Measurements from ENCODE around the gene FARS2.

The FARS2 gene

DNA sequence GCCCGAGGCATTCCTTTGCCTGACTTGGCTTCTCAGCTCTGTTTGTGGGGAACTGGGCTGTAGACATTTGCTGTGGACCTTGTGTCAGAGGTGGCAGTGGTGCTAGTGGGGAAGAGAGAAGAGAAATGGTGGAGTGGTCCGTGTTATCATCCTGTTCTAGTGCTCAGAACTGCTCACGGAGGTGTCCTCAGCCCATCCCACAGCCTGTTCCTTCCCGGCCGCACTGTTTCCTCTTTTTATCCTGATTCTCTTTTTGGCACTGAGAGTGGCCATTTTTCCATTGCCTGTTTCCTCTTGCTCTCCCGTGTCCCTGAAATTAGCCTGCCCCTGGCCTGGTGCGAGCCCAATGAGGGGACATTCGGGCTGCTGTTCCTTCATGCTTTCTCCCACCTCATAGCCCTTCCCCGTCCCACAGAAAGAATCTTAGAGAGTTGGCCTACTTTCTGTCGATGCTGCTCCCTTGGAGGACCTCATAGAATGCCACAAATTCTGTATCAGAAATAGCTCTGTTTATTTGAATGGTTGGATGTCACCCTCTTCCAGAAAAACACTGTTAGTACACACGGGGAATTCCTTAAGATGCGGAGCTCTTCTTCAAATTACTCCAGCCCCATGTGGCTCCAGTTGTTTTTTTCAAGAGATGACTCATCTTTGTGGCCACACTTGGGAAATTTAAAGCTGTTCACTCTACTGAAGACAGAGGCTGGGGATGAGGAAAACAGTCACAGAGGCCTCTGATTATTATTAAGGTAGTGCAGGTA lies 26.1 kb downstream of the FARS2 start:
- no peak overlapping the region for H3K4me3 ChIP-seq (ENCODE audit: low read depth, low read length)
- ChIA-PET POLR2A (interaction anchor here (0.6 to 0.9 kb wide), 3 partner anchors 8 to 968 kb away, joined by 3 to 7 read pairs (median 3); no protein-coding TSS in a partner anchor), CTCF (interaction anchor here (0.5 to 1.1 kb wide), 5 partner anchors 8 to 660 kb away, joined by 3 to 4 read pairs (median 3); no protein-coding TSS in a partner anchor)
- H3K36me3 ChIP-seq (ENCODE audit: control insufficient read depth in 2 of 2, insufficient read depth in 1 of 2, low read length in 2 of 2) = no peaks in the 10 kb centered on the region
- H3K9me3 ChIP-seq (ENCODE audit: control insufficient read depth, insufficient read depth, low read depth, low read length) = no peaks in the 10 kb centered on the region
- no peak overlapping the region for H3K27ac ChIP-seq (ENCODE audit: extremely low read depth, low read depth, low read length)
- H3K4me1 ChIP-seq (ENCODE audit: control insufficient read depth, insufficient read depth, low read length) = peaks cover 2% of the 10 kb centered on the region; the same call in 1 of the 2 replicates
- no peak for TF ChIP-seq ZEB2 (tag by site-specific recombination; IDR thresholded peaks at IDR 0.05)
- TF ChIP-seq, protein P1, sequence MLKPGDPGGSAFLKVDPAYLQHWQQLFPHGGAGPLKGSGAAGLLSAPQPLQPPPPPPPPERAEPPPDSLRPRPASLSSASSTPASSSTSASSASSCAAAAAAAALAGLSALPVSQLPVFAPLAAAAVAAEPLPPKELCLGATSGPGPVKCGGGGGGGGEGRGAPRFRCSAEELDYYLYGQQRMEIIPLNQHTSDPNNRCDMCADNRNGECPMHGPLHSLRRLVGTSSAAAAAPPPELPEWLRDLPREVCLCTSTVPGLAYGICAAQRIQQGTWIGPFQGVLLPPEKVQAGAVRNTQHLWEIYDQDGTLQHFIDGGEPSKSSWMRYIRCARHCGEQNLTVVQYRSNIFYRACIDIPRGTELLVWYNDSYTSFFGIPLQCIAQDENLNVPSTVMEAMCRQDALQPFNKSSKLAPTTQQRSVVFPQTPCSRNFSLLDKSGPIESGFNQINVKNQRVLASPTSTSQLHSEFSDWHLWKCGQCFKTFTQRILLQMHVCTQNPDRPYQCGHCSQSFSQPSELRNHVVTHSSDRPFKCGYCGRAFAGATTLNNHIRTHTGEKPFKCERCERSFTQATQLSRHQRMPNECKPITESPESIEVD (tag by site-specific recombination; IDR thresholded peaks at IDR 0.05) = no peak
- no peak for TF ChIP-seq GLIS2 (tag by site-specific recombination; IDR thresholded peaks at IDR 0.05)
- no peak for TF ChIP-seq ZNF623 (tag by site-specific recombination; IDR thresholded peaks at IDR 0.05)
- TF ChIP-seq SP7 (tag by site-specific recombination; IDR thresholded peaks at IDR 0.05) = no peak
- TF ChIP-seq ZNF155 (tag by site-specific recombination; IDR thresholded peaks at IDR 0.05) = no peak
- peak; percentile 19; the same call in 1 of the 2 replicates for TF ChIP-seq ZNF341 (tag by site-specific recombination; IDR thresholded peaks at IDR 0.05; ENCODE audit: low read depth)
- TF ChIP-seq ZNF596 (tag by site-specific recombination; IDR thresholded peaks at IDR 0.05) = no peak
- TF ChIP-seq ZNF660 (tag by site-specific recombination; IDR thresholded peaks at IDR 0.05) = peak; percentile 36; the same call in 1 of the 2 replicates
- TF ChIP-seq ZNF585B (tag by site-specific recombination; IDR thresholded peaks at IDR 0.05) = no peak
- TF ChIP-seq, protein P2, sequence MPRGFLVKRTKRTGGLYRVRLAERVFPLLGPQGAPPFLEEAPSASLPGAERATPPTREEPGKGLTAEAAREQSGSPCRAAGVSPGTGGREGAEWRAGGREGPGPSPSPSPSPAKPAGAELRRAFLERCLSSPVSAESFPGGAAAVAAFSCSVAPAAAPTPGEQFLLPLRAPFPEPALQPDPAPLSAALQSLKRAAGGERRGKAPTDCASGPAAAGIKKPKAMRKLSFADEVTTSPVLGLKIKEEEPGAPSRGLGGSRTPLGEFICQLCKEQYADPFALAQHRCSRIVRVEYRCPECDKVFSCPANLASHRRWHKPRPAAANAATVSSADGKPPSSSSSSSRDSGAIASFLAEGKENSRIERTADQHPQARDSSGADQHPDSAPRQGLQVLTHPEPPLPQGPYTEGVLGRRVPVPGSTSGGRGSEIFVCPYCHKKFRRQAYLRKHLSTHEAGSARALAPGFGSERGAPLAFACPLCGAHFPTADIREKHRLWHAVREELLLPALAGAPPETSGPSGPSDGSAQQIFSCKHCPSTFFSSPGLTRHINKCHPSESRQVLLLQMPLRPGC (tag by site-specific recombination; IDR thresholded peaks at IDR 0.05) = 0 out of 2 replicates have a peak, but pooled peaks have one; percentile 7
- TF ChIP-seq, protein P3, sequence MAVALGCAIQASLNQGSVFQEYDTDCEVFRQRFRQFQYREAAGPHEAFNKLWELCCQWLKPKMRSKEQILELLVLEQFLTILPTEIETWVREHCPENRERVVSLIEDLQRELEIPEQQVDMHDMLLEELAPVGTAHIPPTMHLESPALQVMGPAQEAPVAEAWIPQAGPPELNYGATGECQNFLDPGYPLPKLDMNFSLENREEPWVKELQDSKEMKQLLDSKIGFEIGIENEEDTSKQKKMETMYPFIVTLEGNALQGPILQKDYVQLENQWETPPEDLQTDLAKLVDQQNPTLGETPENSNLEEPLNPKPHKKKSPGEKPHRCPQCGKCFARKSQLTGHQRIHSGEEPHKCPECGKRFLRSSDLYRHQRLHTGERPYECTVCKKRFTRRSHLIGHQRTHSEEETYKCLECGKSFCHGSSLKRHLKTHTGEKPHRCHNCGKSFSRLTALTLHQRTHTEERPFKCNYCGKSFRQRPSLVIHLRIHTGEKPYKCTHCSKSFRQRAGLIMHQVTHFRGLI (tag by site-specific recombination; IDR thresholded peaks at IDR 0.05) = no peak
- no peak for TF ChIP-seq HOXD13 (CRISPR knock-in tag; IDR thresholded peaks at IDR 0.05; ENCODE audit: borderline replicate concordance)
- TF ChIP-seq, protein P4, sequence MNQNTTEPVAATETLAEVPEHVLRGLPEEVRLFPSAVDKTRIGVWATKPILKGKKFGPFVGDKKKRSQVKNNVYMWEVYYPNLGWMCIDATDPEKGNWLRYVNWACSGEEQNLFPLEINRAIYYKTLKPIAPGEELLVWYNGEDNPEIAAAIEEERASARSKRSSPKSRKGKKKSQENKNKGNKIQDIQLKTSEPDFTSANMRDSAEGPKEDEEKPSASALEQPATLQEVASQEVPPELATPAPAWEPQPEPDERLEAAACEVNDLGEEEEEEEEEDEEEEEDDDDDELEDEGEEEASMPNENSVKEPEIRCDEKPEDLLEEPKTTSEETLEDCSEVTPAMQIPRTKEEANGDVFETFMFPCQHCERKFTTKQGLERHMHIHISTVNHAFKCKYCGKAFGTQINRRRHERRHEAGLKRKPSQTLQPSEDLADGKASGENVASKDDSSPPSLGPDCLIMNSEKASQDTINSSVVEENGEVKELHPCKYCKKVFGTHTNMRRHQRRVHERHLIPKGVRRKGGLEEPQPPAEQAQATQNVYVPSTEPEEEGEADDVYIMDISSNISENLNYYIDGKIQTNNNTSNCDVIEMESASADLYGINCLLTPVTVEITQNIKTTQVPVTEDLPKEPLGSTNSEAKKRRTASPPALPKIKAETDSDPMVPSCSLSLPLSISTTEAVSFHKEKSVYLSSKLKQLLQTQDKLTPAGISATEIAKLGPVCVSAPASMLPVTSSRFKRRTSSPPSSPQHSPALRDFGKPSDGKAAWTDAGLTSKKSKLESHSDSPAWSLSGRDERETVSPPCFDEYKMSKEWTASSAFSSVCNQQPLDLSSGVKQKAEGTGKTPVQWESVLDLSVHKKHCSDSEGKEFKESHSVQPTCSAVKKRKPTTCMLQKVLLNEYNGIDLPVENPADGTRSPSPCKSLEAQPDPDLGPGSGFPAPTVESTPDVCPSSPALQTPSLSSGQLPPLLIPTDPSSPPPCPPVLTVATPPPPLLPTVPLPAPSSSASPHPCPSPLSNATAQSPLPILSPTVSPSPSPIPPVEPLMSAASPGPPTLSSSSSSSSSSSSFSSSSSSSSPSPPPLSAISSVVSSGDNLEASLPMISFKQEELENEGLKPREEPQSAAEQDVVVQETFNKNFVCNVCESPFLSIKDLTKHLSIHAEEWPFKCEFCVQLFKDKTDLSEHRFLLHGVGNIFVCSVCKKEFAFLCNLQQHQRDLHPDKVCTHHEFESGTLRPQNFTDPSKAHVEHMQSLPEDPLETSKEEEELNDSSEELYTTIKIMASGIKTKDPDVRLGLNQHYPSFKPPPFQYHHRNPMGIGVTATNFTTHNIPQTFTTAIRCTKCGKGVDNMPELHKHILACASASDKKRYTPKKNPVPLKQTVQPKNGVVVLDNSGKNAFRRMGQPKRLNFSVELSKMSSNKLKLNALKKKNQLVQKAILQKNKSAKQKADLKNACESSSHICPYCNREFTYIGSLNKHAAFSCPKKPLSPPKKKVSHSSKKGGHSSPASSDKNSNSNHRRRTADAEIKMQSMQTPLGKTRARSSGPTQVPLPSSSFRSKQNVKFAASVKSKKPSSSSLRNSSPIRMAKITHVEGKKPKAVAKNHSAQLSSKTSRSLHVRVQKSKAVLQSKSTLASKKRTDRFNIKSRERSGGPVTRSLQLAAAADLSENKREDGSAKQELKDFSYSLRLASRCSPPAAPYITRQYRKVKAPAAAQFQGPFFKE (tag by site-specific recombination; IDR thresholded peaks at IDR 0.05; ENCODE audit: borderline replicate concordance) = no peak
- TF ChIP-seq MYNN (tag by site-specific recombination; IDR thresholded peaks at IDR 0.05; ENCODE audit: borderline replicate concordance) = no peak
- TF ChIP-seq ZNF366 (tag by site-specific recombination; conservative IDR thresholded peaks at IDR 0.05) = 0 out of 2 replicates have a peak, but pooled peaks have one; percentile 25
- TF ChIP-seq, protein P5, sequence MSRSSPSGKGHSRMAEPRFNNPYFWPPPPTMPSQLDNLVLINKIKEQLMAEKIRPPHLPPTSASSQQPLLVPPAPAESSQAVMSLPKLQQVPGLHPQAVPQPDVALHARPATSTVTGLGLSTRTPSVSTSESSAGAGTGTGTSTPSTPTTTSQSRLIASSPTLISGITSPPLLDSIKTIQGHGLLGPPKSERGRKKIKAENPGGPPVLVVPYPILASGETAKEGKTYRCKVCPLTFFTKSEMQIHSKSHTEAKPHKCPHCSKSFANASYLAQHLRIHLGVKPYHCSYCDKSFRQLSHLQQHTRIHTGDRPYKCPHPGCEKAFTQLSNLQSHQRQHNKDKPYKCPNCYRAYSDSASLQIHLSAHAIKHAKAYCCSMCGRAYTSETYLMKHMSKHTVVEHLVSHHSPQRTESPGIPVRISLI (tag by site-specific recombination; IDR thresholded peaks at IDR 0.05) = 0 out of 2 replicates have a peak, but pooled peaks have one; percentile 38
- TF ChIP-seq, protein P6, sequence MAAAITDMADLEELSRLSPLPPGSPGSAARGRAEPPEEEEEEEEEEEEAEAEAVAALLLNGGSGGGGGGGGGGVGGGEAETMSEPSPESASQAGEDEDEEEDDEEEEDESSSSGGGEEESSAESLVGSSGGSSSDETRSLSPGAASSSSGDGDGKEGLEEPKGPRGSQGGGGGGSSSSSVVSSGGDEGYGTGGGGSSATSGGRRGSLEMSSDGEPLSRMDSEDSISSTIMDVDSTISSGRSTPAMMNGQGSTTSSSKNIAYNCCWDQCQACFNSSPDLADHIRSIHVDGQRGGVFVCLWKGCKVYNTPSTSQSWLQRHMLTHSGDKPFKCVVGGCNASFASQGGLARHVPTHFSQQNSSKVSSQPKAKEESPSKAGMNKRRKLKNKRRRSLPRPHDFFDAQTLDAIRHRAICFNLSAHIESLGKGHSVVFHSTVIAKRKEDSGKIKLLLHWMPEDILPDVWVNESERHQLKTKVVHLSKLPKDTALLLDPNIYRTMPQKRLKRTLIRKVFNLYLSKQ (tag by site-specific recombination; IDR thresholded peaks at IDR 0.05; ENCODE audit: borderline replicate concordance) = no peak
- TF ChIP-seq ZNF174 (tag by site-specific recombination; IDR thresholded peaks at IDR 0.05) = no peak
- TF ChIP-seq ZNF423 (tag by site-specific recombination; IDR thresholded peaks at IDR 0.05) = no peak
- no peak for TF ChIP-seq ZNF514 (tag by site-specific recombination; IDR thresholded peaks at IDR 0.05)
